A673 (cell line): ENCODE measurements around the gene LRP1-AS.

Source experiments
- EZH2 ChIP-seq: fragments of 200-600 bp; sonication (generic); IDR thresholded peaks from 2 replicates; pipeline ENCODE4 v1.6.1; 2017; ENCODE audit warnings: borderline replicate concordance, low read depth, mild to moderate bottlenecking, mixed read lengths, antibody characterized with exemption, low read length; ENCODE audit not compliant: poor library complexity, severe bottlenecking
- TF ChIP-seq, protein P1 (sequence below): fragments of 300-800, 200-600 bp; sonication (generic); conservative IDR thresholded peaks from 2 replicates; pipeline ENCODE4 v1.5.1; 2017; ENCODE audit warnings: low read depth, mild to moderate bottlenecking, antibody characterized with exemption, low read length, moderate library complexity, mixed read lengths

DNA sequence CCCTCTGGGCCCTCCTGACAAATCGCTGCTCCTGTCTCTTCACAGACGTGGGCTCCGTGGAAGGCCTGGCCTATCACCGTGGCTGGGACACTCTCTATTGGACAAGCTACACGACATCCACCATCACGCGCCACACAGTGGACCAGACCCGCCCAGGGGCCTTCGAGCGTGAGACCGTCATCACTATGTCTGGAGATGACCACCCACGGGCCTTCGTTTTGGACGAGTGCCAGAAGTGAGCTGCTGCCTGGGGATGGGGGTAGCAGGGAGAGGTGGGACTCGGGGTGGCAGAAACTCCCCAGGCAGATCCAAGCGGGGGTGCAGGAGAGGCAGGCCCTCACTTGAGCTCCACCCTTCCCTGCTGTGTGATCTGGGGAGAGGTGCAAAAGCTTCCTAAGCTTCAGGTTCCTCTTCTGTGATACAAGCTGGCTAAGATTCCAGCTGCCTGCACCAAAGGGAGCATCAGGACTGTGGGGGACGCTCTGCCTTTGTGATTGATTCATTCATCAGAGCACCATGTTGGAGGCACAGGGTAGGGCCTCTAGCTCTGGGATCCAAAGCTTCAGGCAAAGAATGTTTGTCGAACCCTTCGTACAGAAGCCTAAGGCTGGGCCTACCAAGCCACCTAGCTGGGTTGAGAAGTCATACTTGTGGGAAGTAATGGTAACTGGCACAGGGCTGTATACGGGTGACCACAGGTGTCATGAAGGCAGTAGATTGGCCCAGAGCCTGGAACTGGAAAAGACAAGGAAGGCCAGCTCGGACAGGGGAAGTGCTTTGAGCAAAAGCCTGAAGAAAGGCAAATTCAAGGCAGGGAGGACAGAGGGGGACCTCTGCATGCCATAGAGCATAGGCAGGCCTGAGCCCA is 40.0 kb upstream of the LRP1-AS start:
- TF ChIP-seq EZH2, result no peak
- TF ChIP-seq, protein P1, sequence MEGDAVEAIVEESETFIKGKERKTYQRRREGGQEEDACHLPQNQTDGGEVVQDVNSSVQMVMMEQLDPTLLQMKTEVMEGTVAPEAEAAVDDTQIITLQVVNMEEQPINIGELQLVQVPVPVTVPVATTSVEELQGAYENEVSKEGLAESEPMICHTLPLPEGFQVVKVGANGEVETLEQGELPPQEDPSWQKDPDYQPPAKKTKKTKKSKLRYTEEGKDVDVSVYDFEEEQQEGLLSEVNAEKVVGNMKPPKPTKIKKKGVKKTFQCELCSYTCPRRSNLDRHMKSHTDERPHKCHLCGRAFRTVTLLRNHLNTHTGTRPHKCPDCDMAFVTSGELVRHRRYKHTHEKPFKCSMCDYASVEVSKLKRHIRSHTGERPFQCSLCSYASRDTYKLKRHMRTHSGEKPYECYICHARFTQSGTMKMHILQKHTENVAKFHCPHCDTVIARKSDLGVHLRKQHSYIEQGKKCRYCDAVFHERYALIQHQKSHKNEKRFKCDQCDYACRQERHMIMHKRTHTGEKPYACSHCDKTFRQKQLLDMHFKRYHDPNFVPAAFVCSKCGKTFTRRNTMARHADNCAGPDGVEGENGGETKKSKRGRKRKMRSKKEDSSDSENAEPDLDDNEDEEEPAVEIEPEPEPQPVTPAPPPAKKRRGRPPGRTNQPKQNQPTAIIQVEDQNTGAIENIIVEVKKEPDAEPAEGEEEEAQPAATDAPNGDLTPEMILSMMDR, result no peak
